Measurements from ENCODE around the gene ULBP1.
"Not testable (repeated sequence)": the region's sequence is repeated elsewhere in the genome, so short reads cannot be mapped to it uniquely, and the experiment has no call there.

ULBP1 gene

DNA sequence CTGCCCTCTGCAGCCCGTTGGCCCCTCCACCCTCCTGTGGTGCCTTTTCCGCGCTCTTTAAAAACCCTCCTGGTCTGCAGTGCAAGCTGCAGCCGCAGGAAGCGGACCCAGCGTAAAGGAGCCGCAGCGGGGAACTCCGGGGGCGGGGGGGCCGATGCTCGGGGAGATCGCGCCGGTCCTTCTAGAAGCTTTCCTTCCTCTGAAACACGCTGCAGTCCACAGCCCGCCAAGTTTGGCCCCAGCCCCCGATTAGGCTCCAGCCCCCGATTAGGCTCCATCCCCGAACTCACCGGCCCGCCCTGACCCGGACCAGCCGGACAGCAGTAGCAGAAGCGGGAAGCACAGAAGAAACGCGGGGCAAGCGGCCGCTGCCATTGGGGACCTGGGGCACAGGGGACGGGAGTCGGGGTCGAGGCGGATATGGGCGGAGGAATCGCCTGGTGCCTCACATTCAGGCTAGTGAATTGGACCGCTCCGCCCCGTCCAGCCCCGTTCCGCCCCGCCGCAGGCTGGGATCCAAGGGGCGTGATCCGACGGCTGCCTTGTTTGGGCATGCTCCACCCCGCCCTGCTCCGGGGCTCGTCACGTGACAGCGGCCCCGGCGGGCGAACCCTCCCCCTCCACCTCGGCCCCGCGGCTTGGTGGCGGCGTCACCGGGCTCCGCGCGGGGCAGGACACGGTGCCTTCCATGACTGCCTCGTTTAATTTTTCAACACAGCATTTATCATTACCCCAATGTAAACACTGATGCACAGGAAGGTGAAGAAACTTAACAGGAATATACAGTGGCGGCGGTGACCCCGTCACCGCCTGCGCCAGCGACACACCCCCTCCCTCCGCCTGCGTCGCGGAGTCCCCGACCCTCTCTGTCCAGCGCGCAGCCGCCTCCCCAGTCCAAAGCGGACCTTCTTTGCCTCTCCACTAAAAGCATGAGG, 41.3 kb downstream of the ULBP1 start:
- DNase-seq (ENCODE audit: low spot score), result peak; percentile 97

DNA sequence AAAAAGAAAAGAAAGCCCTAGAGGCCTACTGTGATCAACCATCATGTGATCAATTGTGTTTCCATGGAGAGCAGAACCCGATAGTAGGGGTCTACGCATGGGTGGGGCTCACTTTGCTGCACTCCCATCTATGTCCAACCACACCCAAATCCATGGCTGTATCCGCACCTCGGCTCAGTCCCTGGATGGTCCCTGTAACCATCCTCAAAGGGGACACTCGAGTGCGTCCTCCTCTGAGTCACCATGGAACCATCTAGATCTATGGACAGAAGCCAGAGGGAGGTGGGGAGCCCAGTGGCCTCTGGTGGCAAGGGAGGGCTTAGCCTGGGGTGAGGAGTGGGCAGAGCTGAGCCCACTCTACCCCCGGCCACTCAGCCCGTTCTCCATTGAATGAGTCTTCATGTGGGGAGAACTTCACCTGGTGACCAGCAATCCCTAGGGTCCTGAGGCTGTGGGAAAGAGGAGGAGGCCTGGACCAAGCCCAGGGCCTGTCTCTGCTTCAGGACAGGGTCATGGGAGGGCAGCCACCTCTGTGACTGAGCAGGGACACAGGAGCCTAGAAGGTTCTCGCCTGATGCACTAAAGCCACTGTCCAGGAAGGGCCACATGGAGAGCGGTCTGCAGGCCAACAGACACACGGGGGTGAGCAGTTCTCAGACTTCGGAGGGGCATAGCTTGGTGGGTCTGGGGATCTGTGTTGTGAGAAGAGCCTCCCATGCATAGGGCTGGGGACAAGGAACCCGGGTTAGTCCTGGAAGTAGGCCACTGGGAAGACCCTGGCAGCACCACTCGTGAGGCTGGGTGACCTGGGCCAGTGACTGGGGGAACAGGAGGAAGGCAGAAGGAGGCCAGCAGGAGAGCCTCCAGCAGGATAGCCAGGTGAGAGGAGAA, 42.3 kb downstream of the ULBP1 start:
- no peak for DNase-seq (ENCODE audit: low spot score)

DNA sequence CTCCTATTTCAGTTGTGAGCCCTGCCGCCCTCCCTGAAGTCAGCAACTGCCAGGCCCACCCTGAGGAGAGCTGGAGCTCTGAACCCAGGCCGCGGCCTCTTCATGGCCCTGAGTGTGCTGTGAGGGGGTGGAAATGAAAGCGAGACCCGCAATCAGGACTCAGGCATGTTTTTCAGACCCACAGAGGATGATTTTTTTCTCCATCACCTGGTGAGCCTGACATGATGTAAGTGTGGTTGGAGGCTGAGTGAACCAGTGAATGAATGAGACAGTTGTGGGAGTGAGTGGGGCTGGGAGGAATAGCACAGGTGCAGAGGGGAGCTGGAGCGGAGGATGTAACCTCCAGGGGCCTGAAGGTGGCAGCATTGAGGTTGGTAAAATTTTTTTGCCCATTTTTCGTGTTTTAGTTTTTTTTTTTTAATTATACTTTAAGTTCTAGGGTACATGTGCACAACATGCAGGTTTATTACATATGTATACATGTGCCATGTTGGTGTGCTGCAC, 43.3 kb downstream of the ULBP1 start:
- DNase-seq (ENCODE audit: low spot score), result no peak

DNA sequence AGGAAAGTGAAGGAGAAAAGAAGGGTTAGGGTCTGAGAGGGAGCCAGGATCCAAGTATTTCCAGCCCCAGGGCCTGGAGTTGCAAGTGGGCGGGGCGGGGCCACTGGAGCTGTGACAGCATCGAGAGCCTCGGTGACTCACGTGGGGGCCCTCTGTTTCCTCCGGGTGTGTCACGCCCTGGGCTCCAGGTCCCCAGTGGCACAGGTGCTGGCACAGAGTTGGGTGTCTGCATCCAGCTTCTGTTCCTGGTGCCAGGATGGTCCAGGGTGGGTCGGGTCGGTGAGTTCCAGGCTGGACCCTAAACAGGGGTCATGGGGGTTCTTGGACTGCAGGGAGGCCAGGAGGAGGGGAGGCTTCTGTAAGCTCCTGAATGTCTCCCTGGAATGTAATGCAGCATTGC, 44.8 kb downstream of the ULBP1 start:
- DNase-seq (ENCODE audit: low spot score), result no peak

DNA sequence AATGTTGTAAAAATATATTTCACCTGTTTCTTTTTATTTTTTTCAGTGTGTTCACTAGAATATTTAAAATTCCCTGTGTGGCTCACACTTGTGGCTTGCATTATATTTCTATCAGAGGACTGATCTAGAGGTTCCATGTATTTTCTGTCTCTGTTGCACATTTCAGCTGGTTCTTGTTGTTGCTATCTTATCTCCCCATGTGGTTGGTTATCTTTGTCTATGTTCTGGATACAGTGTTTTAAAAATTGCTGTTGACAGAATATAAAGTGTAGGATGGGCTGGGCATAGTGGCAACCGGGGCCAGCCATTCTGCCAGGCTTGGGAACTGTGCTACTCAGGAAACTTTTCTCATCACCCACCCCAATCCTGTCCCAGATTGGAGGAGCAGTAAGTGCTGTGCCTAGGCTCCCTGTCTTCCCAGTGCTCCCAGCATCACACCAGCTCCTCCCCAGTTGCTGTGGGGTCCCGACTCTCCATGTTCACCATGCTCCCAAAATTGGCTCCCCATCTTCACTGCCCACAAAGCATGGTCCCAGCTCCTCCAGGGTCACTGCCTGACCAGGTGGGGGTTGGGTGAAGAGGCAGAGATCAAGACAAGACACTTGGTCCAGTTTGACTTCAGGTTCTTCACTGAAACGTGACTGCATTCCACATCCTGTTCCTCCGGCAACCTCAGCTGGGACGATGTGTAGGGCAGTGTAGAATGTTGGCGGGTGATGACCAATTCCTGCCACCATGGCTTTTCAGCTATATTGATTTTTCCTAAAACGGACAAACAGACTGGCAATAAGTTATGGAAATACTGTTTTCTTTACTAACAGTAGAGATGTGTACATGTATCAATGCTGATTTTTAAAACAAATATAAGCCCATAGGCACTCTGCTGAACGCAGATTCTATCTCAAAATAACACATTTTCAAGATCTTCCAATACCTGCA, 49.4 kb downstream of the ULBP1 start:
- DNase-seq (ENCODE audit: low spot score), result not testable (repeated sequence)

DNA sequence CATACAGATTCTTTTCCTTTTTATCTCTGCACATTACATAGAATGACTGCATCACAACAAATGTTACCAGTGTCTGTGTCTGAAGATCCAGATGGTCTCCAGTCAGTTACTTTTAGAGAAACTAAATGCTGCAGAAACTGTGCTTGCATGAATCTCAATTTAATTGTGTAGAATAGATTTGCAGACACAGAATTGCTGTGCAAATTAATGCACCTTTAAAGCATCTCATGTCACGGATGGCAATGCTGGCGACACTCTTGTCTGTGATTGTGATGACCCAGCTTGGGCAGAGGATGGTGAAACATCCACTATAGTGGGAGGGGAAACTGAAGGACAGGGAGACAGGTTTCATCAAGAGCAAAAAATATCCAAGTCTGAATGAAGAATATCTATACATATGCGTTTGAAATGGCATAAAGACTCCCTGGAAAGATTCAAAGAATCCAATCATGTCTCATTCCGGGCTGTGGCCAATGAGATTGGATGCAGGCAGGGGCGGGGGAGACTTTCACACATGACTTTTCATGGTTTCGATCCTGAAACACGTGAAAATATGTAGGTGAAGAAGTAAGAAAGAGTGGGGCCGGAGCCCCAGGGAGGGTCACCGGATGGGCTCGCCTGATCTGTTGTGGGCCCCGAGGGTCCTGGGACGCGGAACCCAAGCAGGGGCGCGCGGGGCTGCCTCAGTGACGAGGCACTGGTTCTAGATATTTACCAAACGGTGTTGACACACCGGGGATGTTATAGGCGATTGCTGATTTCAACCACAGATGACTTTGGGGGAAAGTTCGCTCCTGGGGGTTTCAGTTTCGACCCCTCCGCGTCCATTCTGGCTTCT, 50.3 kb downstream of the ULBP1 start:
- not testable (repeated sequence) for DNase-seq (ENCODE audit: low spot score)

DNA sequence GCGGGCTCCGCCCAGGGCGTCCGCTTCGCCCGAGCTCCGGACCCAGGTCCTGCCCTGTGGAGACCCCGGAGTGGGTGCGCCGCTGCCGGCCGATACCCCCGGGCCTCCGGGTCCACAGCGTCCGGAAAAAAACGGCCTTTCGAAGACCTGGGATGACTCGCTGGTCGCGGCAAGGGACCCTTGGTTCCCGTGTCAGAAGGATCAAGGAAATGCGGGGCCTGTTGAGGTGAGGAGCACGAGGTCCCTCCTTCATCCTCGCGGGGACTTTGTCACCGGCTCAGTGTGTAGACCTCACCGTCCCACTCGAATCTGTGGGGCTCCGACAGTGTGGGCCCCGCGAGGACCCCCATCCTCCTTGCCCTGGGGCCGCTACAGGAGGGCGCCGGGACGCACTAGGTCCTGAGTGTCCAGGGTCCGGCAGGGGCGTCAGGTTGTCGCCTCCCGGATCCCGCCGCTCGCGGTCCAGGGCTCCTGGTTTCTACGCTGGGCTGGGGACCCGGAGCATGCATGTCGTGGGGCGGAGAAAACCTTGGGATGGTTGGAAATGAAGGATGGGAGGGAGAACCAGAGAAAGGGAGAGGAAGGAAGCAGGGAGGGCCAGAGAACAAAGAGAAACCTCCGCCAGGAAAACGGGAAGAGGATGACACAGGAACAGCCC, 51.0 kb downstream of the ULBP1 start:
- not testable (repeated sequence) for DNase-seq (ENCODE audit: low spot score)

DNA sequence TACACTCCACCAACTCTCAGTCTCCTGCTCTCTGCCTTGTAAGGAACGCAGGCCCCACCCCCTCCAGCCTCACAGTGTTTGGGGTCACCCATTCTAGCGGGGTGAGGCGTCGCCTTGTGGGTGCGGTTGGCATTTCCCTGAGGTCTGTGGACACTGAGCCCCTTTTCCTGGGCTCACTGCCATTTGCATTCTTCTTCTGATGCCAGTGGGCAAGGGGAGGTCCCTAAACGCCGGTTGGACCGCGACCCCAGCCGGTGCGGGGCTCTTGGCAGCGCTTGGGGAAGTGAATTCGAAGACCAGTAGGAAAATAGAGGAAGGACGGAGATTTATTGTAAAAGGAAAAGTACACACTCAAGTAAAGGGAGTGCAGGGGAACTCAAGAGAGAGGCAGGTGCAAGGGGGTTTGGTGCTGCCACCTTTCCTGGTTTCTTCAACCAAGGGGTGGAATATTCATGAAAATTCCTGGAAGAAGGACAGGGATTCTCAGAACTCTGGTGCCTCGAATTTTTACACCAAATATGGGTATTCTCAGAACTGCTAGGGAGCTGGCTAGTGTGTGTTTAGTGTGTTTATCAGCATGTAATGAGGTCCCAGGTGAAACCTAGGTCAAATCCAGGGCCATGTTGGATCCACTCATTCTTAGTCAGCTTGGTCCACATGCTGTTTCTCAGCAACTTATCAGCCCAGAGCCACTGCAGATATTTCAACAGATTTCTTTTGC, 51.7 kb downstream of the ULBP1 start:
- not testable (repeated sequence) for DNase-seq (ENCODE audit: low spot score)

DNA sequence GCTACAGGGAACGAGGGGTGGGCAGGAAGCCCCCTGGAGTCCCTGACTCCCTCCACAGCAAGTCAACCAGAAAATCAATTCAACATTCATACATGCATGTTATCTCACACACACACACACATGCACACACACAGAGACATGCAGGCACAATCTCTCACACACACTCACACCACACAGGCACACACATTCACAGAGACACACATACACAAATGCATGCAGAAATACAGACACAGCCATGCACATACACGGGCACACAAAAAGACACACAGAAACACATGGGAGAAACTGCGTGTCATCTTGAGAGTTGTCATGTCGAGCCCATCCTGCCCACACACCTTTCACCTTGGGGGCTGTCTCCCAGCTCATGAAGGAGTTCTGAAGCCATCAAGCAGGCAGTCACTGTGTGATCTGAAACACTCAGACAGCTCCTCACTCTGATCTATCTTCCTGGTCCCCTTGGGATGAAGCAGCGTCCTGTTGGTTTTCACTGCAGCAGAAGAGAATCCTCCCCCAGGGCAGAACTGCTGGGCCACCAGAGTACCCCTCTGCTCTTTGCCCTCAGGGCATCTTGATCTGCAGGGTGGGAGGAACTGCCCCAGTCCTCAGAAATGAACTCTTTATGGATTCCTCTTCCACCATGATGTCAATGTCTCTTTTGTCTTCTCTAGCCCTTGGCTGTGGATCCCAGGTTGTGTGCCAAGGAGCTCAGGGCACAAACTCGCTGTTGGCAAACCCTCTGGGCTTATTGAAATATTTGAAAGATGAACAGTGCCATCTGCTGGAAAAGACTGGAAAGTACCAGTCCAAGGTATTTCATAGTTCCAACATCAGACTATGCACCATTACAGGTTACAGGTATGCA, 52.8 kb downstream of the ULBP1 start:
- DNase-seq (ENCODE audit: low spot score), result no peak

DNA sequence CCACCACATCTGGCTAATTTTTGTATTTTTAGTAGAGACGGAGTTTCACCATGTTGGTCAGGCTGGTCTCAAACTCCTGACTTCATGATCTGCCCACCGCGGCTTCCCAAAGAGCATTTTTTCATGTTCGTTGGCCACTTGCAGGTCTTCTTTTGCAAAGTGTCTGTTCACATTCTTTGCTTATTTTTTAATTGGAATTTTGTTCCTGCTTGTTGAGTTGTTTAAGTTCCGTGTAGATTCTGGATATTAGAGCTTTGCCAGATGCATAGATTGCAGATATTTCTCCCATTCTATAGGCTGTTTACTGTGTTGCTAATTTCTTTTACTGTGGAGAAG, 53.4 kb downstream of the ULBP1 start:
- not testable (repeated sequence) for DNase-seq (ENCODE audit: low spot score)

DNA sequence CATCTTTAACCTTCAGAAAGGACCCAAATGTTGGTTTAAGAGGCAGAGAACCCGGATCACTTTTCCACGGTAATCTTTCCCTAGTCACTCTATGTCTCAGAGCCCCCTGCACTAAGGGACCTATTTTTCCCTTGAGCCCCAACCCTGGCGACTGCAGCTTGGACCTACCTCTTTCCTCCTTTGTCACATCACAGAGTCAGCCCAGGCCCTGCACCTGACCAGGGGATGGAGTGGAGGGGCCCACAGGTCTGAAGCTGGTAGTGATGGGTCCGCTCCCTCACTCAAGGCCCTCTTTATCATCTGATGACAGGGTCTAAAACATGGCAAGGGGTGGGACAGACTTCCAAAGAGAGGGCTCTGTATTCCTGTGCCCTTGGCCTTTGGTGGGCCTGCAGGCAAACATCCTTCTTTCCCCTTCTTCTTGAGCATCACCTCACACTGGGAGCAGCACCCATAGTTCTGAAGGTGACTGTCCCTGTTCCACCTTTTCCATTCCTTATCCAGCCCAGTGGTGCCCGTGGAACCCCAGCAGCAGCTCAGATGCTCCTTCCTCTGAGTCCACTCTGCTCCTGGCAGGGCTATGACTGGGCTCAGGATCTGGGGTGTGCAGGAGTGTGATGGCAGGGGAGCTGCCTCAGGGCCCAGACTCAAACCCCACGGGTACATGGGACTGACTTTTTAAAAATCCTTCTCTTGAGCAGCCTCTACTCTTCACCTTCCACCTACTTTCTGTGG, 55.3 kb downstream of the ULBP1 start:
- DNase-seq (ENCODE audit: low spot score), result no peak

DNA sequence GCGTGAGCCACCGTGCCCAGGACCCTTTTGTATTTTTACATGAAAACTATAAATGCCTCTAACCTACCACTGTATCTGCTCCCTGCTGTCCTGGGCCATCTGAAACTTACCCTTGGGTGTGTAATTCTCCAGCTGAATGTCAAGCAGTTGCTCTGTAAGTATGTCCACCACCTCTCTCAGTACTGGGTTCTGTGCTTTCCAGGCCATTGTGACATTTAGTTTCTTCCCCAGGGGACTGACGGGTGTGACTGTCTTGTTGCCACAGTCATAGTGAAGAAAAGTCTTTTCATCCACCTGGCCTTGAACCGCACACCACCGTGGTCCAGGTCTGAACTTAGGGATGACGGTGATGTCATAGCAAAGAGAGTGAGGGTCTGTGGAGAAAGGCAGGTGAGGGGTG, 58.1 kb downstream of the ULBP1 start:
- not testable (repeated sequence) for DNase-seq (ENCODE audit: low spot score)

Measured in left forelimb (tissue), 1 donor.